Loucy (cell line): ENCODE results near the gene MED31.
"Not testable (repeated sequence)": the region's sequence is repeated elsewhere in the genome, so short reads cannot be mapped to it uniquely, and the experiment has no call there.

Experiments used
- H2AFZ ChIP-seq: fragments of 200-600 bp; sonication (generic); 2 replicates; pipeline ENCODE4 v1.6.0; 2016; ENCODE audit warnings: antibody characterized with exemption, mild to moderate bottlenecking, low read length, moderate library complexity
- H3F3A ChIP-seq: fragments of 200-600 bp; 2 replicates; pipeline ENCODE4 v1.6.0; 2016; ENCODE audit warnings: antibody characterized with exemption, low read depth, mild to moderate bottlenecking
- H3K27me3 ChIP-seq: fragments of 200-600 bp; sonication (generic); 2 replicates; pipeline ENCODE4 v1.6.1; 2014; ENCODE audit warnings: low read length, mild to moderate bottlenecking; ENCODE audit not compliant: insufficient read depth, poor library complexity, severe bottlenecking
- H3K36me3 ChIP-seq: fragments of 200-600 bp; sonication (generic); 2 replicates; pipeline ENCODE4 v1.6.1; 2016; ENCODE audit warnings: low read length; ENCODE audit not compliant: insufficient read depth
- H3K4me1 ChIP-seq: fragments of 200-600 bp; sonication (generic); 2 replicates; pipeline ENCODE4 v1.5.1; 2014; ENCODE audit warnings: low read length, mild to moderate bottlenecking; ENCODE audit not compliant: insufficient read depth, poor library complexity, severe bottlenecking
- H3K4me2 ChIP-seq: fragments of 200-600 bp; sonication (generic); 2 replicates; pipeline ENCODE4 v1.6.0; 2014; ENCODE audit warnings: antibody characterized with exemption, low read length, low read depth, mild to moderate bottlenecking; ENCODE audit not compliant: poor library complexity, severe bottlenecking
- H3K4me3 ChIP-seq: fragments of 200-600 bp; sonication (generic); 2 replicates; pipeline ENCODE4 v1.5.1; 2014; ENCODE audit warnings: low read length, mild to moderate bottlenecking, mixed read lengths; ENCODE audit not compliant: poor library complexity, severe bottlenecking
- H3K79me2 ChIP-seq: fragments of 200-600 bp; sonication (generic); 2 replicates; pipeline ENCODE4 v1.6.1; 2014; ENCODE audit warnings: low read length; ENCODE audit not compliant: insufficient read depth
- H3K9ac ChIP-seq: fragments of 200-600 bp; sonication (generic); 2 replicates; pipeline ENCODE4 v1.6.0; 2014; ENCODE audit warnings: mild to moderate bottlenecking, low read depth, low read length, moderate library complexity; ENCODE audit not compliant: poor library complexity, severe bottlenecking
- H3K9me2 ChIP-seq: fragments of 200-600 bp; sonication (generic); replicated peaks from 2 replicates; pipeline ENCODE4 v1.6.1; 2016; ENCODE audit warnings: low read depth, low read length, mixed read lengths
- H3K9me3 ChIP-seq: fragments of 200-600 bp; sonication (generic); 2 replicates; pipeline ENCODE4 v1.6.1; 2014; ENCODE audit warnings: mild to moderate bottlenecking, antibody characterized with exemption, low read length, low read depth; ENCODE audit not compliant: insufficient read depth
- H4K20me1 ChIP-seq: fragments of 200-600 bp; sonication (generic); 2 replicates; pipeline ENCODE4 v1.6.0; 2014; ENCODE audit warnings: antibody characterized with exemption, low read length, mild to moderate bottlenecking; ENCODE audit not compliant: insufficient read depth, poor library complexity, severe bottlenecking
- CTCF ChIP-seq: fragments of 200-600 bp; sonication (generic); conservative IDR thresholded peaks from 2 replicates; pipeline ENCODE4 v1.5.1; 2014; ENCODE audit warnings: mild to moderate bottlenecking, antibody characterized with exemption, low read length
- EZH2phosphoT487 ChIP-seq: fragments of 200-600 bp; IDR thresholded peaks from 2 replicates; pipeline ENCODE4 v1.6.1; 2018; ENCODE audit warnings: antibody characterized with exemption, mild to moderate bottlenecking, moderate library complexity, borderline replicate concordance

Gene MED31

GRCh38 chr17:6657633-6658287 is 6.4 kb upstream of the MED31 start:
- peak overlapping the region; percentile 90 for H2AFZ ChIP-seq
- 0 out of 2 replicates have a peak, but pooled peaks cover 6% of the 10 kb centered on the region for H3F3A ChIP-seq
- peak overlapping the region; percentile 73 for H3K9ac ChIP-seq
- TF ChIP-seq EZH2phosphoT487 = no peak
- TF ChIP-seq CTCF = no peak
- H3K4me1 ChIP-seq = no peaks in the 10 kb centered on the region
- H3K9me3 ChIP-seq = no peaks in the 10 kb centered on the region
- H3K36me3 ChIP-seq = no peaks in the 10 kb centered on the region
- H3K27me3 ChIP-seq = no peaks in the 10 kb centered on the region
- no peaks in the 10 kb centered on the region for H3K9me2 ChIP-seq
- peak overlapping the region; percentile 83 for H3K4me2 ChIP-seq
- H3K4me3 ChIP-seq = peak overlapping the region; percentile 79
- no peaks in the 10 kb centered on the region for H4K20me1 ChIP-seq
- H3K79me2 ChIP-seq = 0 out of 2 replicates have a peak, but pooled peaks cover 4% of the 10 kb centered on the region

GRCh38 chr17:6656797-6657632 is 5.6 kb upstream of the MED31 start:
- H3K36me3 ChIP-seq, H3K9me3 ChIP-seq, H3K79me2 ChIP-seq, H3F3A ChIP-seq, H4K20me1 ChIP-seq, H3K27me3 ChIP-seq, H3K4me1 ChIP-seq, H3K9me2 ChIP-seq: not testable (repeated sequence)
- Histone ChIP-seq H3K4me2 (peak overlapping the region; percentile 83), H3K4me3 (peak overlapping the region; percentile 79), H2AFZ (peak overlapping the region; percentile 90), H3K9ac (peak overlapping the region; percentile 73)

- H2AFZ ChIP-seq, H3K9ac ChIP-seq, H3K79me2 ChIP-seq, H3K4me2 ChIP-seq, H3K4me1 ChIP-seq, H3K27me3 ChIP-seq, H3F3A ChIP-seq, H3K36me3 ChIP-seq, H3K9me3 ChIP-seq, H3K9me2 ChIP-seq, H4K20me1 ChIP-seq: not testable (repeated sequence)
- peak overlapping the region; percentile 48 for H3K4me3 ChIP-seq
These were observed 4.4 kb upstream of the MED31 start for GRCh38 chr17:6655732-6656361.

- no peaks in the 10 kb centered on the region for H3K9me3 ChIP-seq
- peaks cover 9% of the 10 kb centered on the region for H4K20me1 ChIP-seq
- H3K9ac ChIP-seq = no peak overlapping the region
- no peaks in the 10 kb centered on the region for H3K9me2 ChIP-seq
- H3K36me3 ChIP-seq = no peaks in the 10 kb centered on the region
- no peak for TF ChIP-seq CTCF
- TF ChIP-seq EZH2phosphoT487 = no peak
- no peak overlapping the region for H2AFZ ChIP-seq
- H3F3A ChIP-seq = peaks cover 9% of the 10 kb centered on the region
- H3K4me1 ChIP-seq = peaks cover 5% of the 10 kb centered on the region
- H3K27me3 ChIP-seq = no peaks in the 10 kb centered on the region
- H3K4me2 ChIP-seq = no peak overlapping the region
- H3K4me3 ChIP-seq = no peak overlapping the region
- H3K79me2 ChIP-seq = peaks cover 10% of the 10 kb centered on the region
These were observed 3.7 kb upstream of the MED31 start for GRCh38 chr17:6654841-6655731.
